ENCODE data around the gene GRIP1. TPM values are rescaled to one million over a fixed set of nuclear protein-coding genes. Genes with fewer than 3 reads are reported as not detected.

GRIP1 gene
- total RNA-seq, 1 donor from 2014 or later: 0.47 TPM

DNA sequence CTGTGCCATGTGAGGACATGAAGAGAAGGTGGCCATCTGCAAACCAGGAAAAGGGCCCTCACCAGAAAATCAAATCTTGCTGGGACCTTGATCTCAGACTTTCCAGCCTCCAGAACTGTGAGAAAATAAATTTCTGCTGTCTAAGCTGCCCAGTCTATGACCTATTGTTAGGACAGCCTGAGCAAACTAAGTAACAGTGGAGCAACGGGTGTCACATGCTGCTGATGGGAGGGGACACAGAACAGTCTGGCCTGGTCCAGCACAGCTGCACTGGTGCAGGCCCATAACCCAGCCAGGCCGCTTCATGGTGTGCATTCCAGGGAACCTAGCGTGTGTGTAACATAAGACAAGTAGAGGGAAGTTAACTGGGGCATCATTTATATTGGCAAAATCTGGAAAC lies 42.1 kb downstream of the GRIP1 start:
- H3K4me3 ChIP-seq: no peak overlapping the region
- intact Hi-C loops (cut with micrococcal nuclease): no loop called here
- H3K27me3 ChIP-seq (ENCODE audit: low read depth): no peaks in the 10 kb centered on the region
- no peaks in the 10 kb centered on the region for H3K9me3 ChIP-seq (replicated peaks)
- H3K36me3 ChIP-seq: no peaks in the 10 kb centered on the region
- TF ChIP-seq, protein P1, sequence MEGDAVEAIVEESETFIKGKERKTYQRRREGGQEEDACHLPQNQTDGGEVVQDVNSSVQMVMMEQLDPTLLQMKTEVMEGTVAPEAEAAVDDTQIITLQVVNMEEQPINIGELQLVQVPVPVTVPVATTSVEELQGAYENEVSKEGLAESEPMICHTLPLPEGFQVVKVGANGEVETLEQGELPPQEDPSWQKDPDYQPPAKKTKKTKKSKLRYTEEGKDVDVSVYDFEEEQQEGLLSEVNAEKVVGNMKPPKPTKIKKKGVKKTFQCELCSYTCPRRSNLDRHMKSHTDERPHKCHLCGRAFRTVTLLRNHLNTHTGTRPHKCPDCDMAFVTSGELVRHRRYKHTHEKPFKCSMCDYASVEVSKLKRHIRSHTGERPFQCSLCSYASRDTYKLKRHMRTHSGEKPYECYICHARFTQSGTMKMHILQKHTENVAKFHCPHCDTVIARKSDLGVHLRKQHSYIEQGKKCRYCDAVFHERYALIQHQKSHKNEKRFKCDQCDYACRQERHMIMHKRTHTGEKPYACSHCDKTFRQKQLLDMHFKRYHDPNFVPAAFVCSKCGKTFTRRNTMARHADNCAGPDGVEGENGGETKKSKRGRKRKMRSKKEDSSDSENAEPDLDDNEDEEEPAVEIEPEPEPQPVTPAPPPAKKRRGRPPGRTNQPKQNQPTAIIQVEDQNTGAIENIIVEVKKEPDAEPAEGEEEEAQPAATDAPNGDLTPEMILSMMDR (IDR thresholded peaks at IDR 0.05; ENCODE audit: borderline replicate concordance): no peak
- DNase-seq: peak; percentile 38
- peaks cover 7% of the 10 kb centered on the region for H3K4me1 ChIP-seq
- H3K27ac ChIP-seq (replicated peaks): no peak overlapping the region

DNA sequence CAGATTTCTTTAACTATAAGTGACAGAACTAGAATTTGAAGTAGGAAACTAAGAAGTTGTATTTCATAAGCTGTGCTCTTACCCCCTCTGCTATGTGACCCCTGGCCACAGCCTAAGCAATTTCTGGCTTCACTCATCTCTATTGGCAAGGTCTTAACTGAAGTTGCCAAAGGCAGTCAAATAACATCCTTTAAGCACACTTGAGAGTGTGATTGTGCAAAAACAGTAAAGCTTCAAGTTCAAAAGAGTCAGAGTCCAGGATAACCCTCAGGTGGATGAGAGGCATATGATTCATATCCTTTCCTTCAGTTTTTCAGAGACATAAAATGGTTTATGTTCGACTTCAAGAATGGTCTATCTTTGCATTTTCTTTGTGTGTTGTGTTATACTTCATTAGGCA lies 45.2 kb downstream of the GRIP1 start:
- DNase-seq: no peak
- Histone ChIP-seq H3K4me3 (no peak overlapping the region), H3K27me3 (ENCODE audit: low read depth) (no peaks in the 10 kb centered on the region), H3K9me3 (replicated peaks) (no peaks in the 10 kb centered on the region), H3K36me3 (no peaks in the 10 kb centered on the region), H3K27ac (replicated peaks) (no peak overlapping the region), H3K4me1 (peaks cover 10% of the 10 kb centered on the region)
- intact Hi-C loops (cut with micrococcal nuclease): no loop called here
- TF ChIP-seq, protein P1 (IDR thresholded peaks at IDR 0.05; ENCODE audit: borderline replicate concordance): no peak

DNA sequence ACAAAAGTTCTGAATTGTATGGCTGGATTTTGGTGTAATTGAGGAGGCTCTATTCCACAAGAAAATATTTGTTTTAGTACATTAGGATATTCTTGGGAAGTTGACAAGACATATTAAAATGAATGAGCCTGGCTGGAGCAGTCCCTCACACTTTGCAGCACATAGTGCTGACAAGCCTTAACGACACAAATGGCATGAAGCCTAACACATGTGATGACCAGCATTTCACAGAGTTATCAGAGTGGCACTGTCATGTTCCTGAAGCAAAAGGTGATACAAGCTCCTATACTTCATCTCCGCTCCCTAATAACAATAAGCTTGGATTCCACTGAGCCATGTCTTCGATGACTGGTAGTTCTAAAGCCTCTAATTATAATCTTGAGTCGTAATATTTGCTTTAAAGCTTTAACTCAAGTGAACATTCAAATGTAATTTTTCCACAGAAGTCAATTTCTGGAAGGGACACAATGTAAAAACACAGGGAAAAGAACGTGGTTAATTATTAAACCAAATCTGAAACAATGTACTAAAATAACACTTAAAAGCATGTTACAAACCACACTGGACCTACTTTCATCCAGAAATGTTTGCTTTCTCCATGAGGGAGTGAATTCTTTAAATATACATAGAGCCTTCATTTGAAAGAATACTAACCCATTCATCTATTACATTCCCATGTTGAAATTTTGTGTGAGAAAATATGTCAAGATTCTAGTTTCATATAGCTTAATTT lies 49.6 kb downstream of the GRIP1 start:
- intact Hi-C loops (cut with micrococcal nuclease): no loop called here

DNA sequence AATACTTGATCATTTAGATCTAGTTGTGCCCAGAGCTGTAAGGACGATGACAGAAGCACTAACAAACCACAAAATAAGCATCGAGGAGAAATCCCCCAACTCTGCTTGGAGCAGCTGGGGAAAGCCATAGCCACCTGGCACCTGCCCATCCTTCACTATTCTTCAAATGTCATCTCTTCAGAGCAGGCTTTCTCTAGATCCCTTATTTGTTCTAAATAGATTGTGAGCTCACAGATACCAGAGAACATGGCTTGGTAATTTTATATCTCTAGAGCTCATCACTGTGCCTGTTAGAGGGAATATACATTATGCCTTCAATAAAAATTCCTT lies 50.9 kb downstream of the GRIP1 start:
- TF ChIP-seq, protein P1 (IDR thresholded peaks at IDR 0.05; ENCODE audit: borderline replicate concordance): no peak
- Histone ChIP-seq H3K36me3 (no peaks in the 10 kb centered on the region), H3K27me3 (ENCODE audit: low read depth) (no peaks in the 10 kb centered on the region), H3K9me3 (replicated peaks) (no peaks in the 10 kb centered on the region), H3K4me1 (peaks cover 10% of the 10 kb centered on the region), H3K27ac (replicated peaks) (no peak overlapping the region), H3K4me3 (no peak overlapping the region)
- DNase-seq: no peak
- intact Hi-C loops (cut with micrococcal nuclease): no loop called here

More for the DNA sequence above, 49.6 kb downstream of the GRIP1 start:
- DNase-seq: no peak
- Histone ChIP-seq H3K27me3 (ENCODE audit: low read depth) (no peaks in the 10 kb centered on the region), H3K9me3 (replicated peaks) (no peaks in the 10 kb centered on the region), H3K36me3 (no peaks in the 10 kb centered on the region), H3K27ac (replicated peaks) (no peak overlapping the region), H3K4me1 (peaks cover 17% of the 10 kb centered on the region), H3K4me3 (no peak overlapping the region)
- TF ChIP-seq, protein P1 (IDR thresholded peaks at IDR 0.05; ENCODE audit: borderline replicate concordance): no peak

DNA sequence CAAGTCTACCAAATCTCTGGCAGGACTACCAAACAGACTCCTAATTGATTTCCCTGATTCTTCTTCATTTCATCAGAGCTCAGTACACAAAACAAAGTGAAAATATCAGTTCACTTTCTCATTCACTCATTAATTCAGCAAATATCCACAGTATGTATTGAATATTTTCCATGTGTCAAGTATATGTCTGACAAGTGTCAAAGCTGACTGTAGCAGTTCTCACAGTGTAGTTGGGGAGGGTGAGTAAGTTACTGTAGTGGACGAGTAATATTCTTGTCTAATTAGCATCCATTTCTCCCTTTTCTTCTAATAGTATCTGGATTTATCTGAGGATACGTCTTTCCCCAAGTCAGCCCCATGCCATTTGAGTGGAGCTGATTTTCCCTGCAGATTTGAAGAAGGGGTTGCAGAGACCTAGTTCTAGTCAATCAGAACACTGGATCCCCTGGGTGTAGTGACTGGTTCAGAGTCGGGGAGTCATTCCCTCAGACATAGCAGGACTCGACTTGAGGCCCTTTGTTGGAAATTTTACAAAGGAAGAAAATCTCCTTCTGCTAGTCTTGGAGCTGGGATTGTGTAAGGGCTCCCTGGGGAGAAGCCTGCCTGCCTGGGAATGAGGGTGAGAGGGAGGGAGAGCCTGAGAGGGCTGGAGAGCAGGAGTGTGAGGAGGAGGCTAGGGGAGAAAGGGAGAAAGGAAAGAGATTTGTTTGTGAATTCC lies 51.4 kb downstream of the GRIP1 start:
- no peak overlapping the region for H3K4me3 ChIP-seq
- intact Hi-C loops (cut with micrococcal nuclease): no loop called here
- H3K36me3 ChIP-seq: no peaks in the 10 kb centered on the region
- H3K4me1 ChIP-seq: peaks cover 10% of the 10 kb centered on the region
- H3K9me3 ChIP-seq (replicated peaks): no peaks in the 10 kb centered on the region
- H3K27ac ChIP-seq (replicated peaks): no peak overlapping the region
- TF ChIP-seq, protein P1 (IDR thresholded peaks at IDR 0.05; ENCODE audit: borderline replicate concordance): no peak
- DNase-seq: no peak
- H3K27me3 ChIP-seq (ENCODE audit: low read depth): no peaks in the 10 kb centered on the region
